Vagina (tissue), 2 donors: ENCODE measurements around the gene MCCC1. TPM values are rescaled to one million over a fixed set of nuclear protein-coding genes. Genes with fewer than 3 reads are reported as not detected.
"Not testable (repeated sequence)": the region's sequence is repeated elsewhere in the genome, so short reads cannot be mapped to it uniquely, and the experiment has no call there.

Experiments used
- DNase-seq, 2 donors: peaks; one replicate each; pipeline ENCODE4 v3.0.0-alpha.2; 2017; ENCODE audit errors: extremely low spot score in 2 of 2
- H3K27ac ChIP-seq: fragments of 200-600 bp; sonication (generic); one replicate; pipeline ENCODE4 v1.5.1; 2019
- H3K27me3 ChIP-seq: fragments of 200-600 bp; sonication (generic); one replicate; pipeline ENCODE4 v1.5.1; 2019
- H3K36me3 ChIP-seq, 2 donors: fragments of 200-600 bp; sonication (generic); one replicate each; pipeline ENCODE4 v1.5.1; 2017 to 2019
- H3K4me1 ChIP-seq: fragments of 200-600 bp; sonication (generic); one replicate; pipeline ENCODE4 v1.5.1; 2019
- H3K4me3 ChIP-seq, 2 donors: fragments of 200-600 bp; sonication (generic); 1 replicate in 1 of 2; 2 replicates in 1 of 2; pipeline ENCODE4 v1.5.1; 2016 to 2019
- H3K9me3 ChIP-seq: fragments of 200-600 bp; sonication (generic); one replicate; pipeline ENCODE4 v1.5.1; 2019
- CTCF ChIP-seq, 3 experiments: fragments of 450-650 bp in 2 of 3; fragments of 200-600 bp in 1 of 3; sonication (generic) in 1 of 3; IDR thresholded peaks; one replicate each; pipeline ENCODE4 v1.5.1; 2017 to 2019; ENCODE audit warnings: antibody characterized with exemption in 3 of 3, mild to moderate bottlenecking in 2 of 3, moderate library complexity in 2 of 3
- POLR2A ChIP-seq, 2 donors: fragments of 450-650 bp; IDR thresholded peaks; one replicate each; pipeline ENCODE4 v1.6.1; 2017; ENCODE audit warnings: antibody characterized with exemption in 2 of 2, mild to moderate bottlenecking in 2 of 2, moderate library complexity in 2 of 2
- POLR2AphosphoS5 ChIP-seq, 2 donors: sonication (generic); formaldehyde crosslinking; IDR thresholded peaks; one replicate each; pipeline ENCODE4 v1.9.0; 2017; ENCODE audit warnings: antibody characterized with exemption in 2 of 2, mild to moderate bottlenecking in 2 of 2, low read depth in 1 of 2; ENCODE audit not compliant: insufficient read depth in 1 of 2
- intact Hi-C: fragments of 100-400 bp; cut with DNase I; formaldehyde crosslinking; loops from one replicate; pipeline ENCODE4 v1.15.1; 2023
- total RNA-seq: library from RNA; depleted of rRNA; stranded (reverse); fragments of >200 nt; gene quantifications from one replicate; pipeline ENCODE4 v1.2.3, GENCODE V29; 2016

The MCCC1 gene
- total RNA-seq, 1 donor from 2014 or later: 47.4 TPM

- Histone ChIP-seq H3K27ac (no peak overlapping the region), H3K27me3 (no peaks in the 10 kb centered on the region), H3K4me1 (no peaks in the 10 kb centered on the region), H3K4me3 (no peak overlapping the region), H3K36me3 (peaks cover 0 to 14% of the 10 kb centered on the region in 2 donors), H3K9me3 (no peaks in the 10 kb centered on the region)
- intact Hi-C loops: no loop called here
- TF ChIP-seq POLR2AphosphoS5 (IDR thresholded peaks at IDR 0.05; ENCODE audit: insufficient read depth in 1 of 2, low read depth in 1 of 2): peak in 1 of 2 donors; percentile 26
- TF ChIP-seq CTCF (IDR thresholded peaks at IDR 0.05): no peak
- TF ChIP-seq POLR2A (IDR thresholded peaks at IDR 0.05): no peak
- no peak for DNase-seq
Observed at GRCh38 chr3:183070892-183071291, 28.4 kb downstream of the MCCC1 start.

GRCh38 chr3:183069086-183069485, 30.2 kb downstream of the MCCC1 start:
- H3K4me1 ChIP-seq: no peaks in the 10 kb centered on the region
- no peak for DNase-seq
- no peaks in the 10 kb centered on the region for H3K9me3 ChIP-seq
- TF ChIP-seq POLR2AphosphoS5 (IDR thresholded peaks at IDR 0.05; ENCODE audit: insufficient read depth in 1 of 2, low read depth in 1 of 2): no peak
- no peak for TF ChIP-seq CTCF (IDR thresholded peaks at IDR 0.05)
- TF ChIP-seq POLR2A (IDR thresholded peaks at IDR 0.05): no peak
- H3K27ac ChIP-seq: no peak overlapping the region
- H3K4me3 ChIP-seq: no peak overlapping the region
- intact Hi-C loops: no loop called here
- H3K36me3 ChIP-seq: peaks cover 0 to 14% of the 10 kb centered on the region in 2 donors
- no peaks in the 10 kb centered on the region for H3K27me3 ChIP-seq

- H3K27ac ChIP-seq, H3K4me3 ChIP-seq, H3K9me3 ChIP-seq, intact Hi-C loops, DNase-seq, H3K4me1 ChIP-seq, H3K27me3 ChIP-seq: not testable (repeated sequence)
- peaks cover 0 to 14% of the 10 kb centered on the region in 2 donors for H3K36me3 ChIP-seq
Observed at GRCh38 chr3:183066891-183067290, 32.4 kb downstream of the MCCC1 start.

- Histone ChIP-seq H3K27ac (no peak overlapping the region), H3K9me3 (no peaks in the 10 kb centered on the region), H3K36me3 (peaks cover 0 to 8% of the 10 kb centered on the region in 2 donors), H3K4me1 (no peaks in the 10 kb centered on the region), H3K4me3 (no peak overlapping the region), H3K27me3 (no peaks in the 10 kb centered on the region)
- no peak for TF ChIP-seq POLR2AphosphoS5 (IDR thresholded peaks at IDR 0.05; ENCODE audit: insufficient read depth in 1 of 2, low read depth in 1 of 2)
- TF ChIP-seq CTCF (IDR thresholded peaks at IDR 0.05): no peak
- no peak for TF ChIP-seq POLR2A (IDR thresholded peaks at IDR 0.05)
- intact Hi-C loops: no loop called here
- no peak for DNase-seq
Observed at GRCh38 chr3:183064475-183064874, 34.8 kb downstream of the MCCC1 start.

- H3K9me3 ChIP-seq: no peaks in the 10 kb centered on the region
- intact Hi-C loops: no loop called here
- H3K27ac ChIP-seq: peak overlapping the region; percentile 15
- no peak for DNase-seq
- no peak overlapping the region for H3K4me3 ChIP-seq
- no peak for TF ChIP-seq CTCF (IDR thresholded peaks at IDR 0.05)
- TF ChIP-seq POLR2A (IDR thresholded peaks at IDR 0.05): no peak
- TF ChIP-seq POLR2AphosphoS5 (IDR thresholded peaks at IDR 0.05; ENCODE audit: insufficient read depth in 1 of 2, low read depth in 1 of 2): no peak
- H3K27me3 ChIP-seq: no peaks in the 10 kb centered on the region
- no peaks in the 10 kb centered on the region for H3K4me1 ChIP-seq
- peaks cover 0 to 3% of the 10 kb centered on the region in 2 donors for H3K36me3 ChIP-seq
Observed at GRCh38 chr3:183061391-183062172, 37.7 kb downstream of the MCCC1 start.
